GM18520 (cell line): ENCODE measurements around the gene MARVELD1.
"Not testable (repeated sequence)": the region's sequence is repeated elsewhere in the genome, so short reads cannot be mapped to it uniquely, and the experiment has no call there.

Experiments
- ATAC-seq: cut with Tn5 transposase; IDR thresholded peaks from one replicate; pipeline ENCODE4 v1.9.1; 2021; ENCODE audit not compliant: unreplicated experiment

MARVELD1 gene

DNA sequence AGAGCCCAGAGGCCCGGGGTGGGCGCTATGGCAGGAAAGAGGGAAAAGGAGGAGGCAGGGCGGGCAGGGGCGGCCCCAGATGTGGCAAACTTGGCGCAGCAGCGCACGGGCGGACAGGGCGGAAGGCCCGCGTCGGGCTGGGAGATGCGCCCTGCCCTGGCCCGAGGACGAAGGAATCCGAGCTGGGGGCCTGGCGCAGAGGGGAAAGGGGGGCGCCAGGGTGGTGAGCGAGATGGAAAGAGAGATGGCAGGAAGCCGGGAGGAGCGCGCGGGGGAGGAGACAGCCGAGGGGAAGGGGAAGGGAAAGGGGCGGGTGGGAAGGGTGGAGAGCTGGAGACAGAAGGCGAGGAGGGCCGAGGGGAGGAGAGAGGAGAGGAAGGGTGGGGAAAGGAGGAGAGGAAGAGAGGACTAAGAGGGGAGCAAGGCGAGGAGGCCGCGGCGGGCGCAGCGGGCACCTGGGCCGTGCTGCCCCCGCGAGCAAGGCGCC is at the start of gene MARVELD1:
MARVELD1 (plus strand) TSS at position 392 of the 487 bp plus-strand sequence. CDS start 147 bp downstream, outside the sequence.
- no peak for ATAC-seq

DNA sequence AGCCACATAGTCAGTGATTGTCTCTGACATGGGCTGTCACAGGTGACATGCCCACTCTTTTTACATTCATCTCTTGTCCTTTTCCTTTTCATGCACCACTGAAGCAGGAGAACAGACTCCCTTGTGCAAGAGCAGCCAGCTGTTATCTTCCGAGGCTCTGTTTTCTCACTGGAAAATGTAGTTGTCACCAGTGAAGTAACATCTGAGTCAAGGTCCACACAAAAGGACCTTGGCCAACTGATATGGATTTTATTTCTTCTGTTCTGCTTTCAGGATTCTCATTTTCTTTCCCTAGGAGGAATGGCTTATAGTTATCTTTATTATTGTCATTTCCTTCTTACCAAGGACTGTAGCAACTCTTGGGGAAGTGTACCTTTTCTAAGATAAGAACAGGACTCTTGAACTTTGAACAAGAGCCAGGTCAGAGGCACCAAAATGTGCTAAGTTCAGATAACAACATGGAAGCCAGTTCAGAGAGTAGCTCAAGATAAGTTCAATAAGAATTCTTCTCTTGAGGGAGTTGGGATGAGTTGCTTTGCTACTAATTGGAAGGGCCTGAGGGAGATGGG is 49.2 kb upstream of the MARVELD1 start:
- no peak for ATAC-seq

DNA sequence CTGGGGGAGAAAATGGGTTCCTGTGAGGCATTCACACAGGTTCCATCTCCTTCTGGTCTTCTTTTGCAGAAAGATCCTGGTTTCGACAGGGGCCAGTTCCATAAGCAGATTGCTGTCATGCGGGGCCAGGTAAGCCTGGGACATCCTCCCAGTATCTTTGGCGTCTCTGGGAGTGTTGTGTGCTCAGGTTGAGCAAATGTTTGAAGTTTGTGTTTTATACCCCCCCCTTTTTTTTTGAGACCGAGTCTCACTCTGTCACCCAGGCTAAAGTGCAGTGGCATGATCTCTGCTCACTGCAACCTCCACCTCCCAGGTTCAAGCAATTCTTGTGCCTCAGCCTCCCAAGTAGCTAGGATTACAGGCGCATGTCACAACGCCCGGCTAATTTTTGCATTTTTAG is 46.5 kb upstream of the MARVELD1 start:
- ATAC-seq: no peak

DNA sequence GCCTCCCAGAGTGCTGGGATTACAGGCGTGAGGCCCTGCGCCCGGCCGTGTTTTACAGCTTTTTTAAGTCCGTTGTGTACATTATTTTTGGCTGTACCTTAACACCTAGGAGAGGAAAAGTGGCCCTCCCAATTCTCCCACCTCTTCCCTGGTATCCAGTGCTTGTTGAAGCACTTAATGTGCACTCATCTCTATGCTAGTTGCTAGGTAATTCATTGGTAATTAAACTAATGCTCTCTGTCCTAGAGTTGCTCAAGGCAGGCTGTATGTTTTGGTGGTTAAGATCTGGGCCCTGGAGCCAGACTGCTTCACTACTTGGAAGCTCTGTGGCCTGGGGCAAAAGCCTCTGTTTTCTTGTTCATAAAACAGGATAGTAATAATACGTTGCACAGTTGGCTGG is 46.1 kb upstream of the MARVELD1 start:
- no peak for ATAC-seq

- ATAC-seq: no peak
Measured at GRCh38 chr10:97669571-97669970, 44.0 kb upstream of the MARVELD1 start.

DNA sequence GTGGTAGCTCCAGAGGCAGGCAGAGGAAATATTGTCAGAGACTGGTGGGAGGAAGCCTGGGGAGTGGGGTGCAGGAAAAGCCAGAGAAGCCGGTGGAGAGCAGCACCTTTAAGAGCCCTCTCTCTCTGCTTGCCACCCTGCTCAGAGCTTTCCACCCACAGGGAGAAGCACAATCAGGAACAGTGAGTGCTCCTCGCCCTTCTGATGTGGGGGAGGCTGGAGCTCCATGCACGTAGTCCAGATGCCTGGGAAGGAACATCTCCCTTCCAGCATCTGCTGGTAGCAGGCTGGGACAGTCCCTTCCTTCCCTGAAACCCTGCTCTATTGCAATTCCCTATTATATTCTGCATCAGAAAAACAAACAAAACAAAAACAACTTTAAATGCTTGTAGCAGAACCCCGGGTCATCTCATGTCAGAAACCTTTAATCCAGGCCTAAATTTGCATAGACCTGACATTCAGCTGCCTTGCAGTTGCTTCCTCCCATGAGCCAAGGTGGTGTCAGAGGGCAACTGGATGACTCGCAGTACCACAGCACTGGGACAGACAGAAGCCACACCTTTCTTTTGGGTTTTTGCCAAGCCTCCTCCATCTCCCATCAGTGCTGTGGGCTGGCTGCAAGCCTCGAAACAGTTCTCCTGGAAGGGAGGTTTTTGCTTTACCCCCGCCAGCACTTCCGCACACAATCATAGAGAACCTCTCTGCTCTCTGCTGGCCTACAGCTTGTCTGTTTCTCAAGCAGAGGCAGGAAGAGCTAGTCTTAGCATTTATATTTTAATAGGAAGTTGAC is 39.6 kb upstream of the MARVELD1 start:
- no peak for ATAC-seq

DNA sequence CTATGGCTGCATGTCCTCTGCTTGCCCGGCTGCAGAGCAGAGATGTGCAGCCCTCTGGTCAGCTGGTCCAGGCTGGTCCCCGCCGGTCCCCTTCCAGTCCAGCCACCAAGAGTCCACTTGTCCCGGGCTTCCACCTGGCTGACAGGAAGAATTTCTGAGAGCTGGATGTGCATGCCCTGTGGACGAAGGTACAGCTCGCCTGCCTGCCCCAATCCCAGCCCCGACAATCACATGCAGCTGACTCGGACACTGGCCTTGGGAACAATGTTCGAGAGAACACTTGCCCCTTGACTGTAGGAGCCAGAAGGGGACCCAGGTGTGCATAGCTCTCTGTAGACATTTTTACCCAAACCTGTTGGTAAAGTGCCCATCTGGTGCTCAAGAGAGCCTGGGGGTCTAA is 38.3 kb upstream of the MARVELD1 start:
- no peak for ATAC-seq

DNA sequence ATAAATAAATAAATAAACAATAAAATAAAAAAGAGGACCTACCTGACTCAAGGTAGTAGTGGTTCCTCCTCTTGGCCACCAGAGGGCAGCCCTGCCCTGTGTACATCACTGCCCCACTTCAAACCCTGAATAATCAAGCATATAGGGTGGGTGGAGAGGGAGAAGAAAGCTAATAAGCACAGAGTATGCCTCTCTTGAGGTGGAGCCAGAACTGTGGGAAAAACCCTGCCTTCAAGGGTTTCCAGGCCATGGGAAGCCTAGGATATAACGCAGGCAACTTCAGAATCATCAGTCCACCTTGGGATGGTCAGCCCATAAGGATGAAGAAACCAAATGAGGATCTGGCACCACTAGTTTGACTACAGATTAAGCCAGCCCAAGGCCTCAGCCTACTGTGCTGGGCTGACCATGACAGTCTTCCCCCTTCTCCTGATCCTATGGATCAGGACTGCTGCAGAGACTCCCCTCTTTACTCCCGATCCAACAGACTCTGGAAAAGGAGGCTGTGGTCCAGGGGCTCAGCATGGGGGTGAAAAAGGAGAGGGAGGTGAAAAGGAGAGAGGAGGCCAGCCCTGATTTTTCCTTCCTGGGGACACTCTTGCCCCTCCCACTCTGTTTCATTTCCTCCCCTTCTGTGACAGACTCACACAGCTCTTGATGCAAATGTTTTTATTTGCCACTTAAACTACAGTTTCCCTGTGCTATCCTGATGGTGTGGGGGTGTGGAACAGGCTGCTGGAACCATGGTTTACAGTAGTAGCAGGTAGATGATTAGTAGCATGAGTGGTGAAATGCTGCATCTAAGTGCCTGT is 36.6 kb upstream of the MARVELD1 start:
- ATAC-seq: no peak

GRCh38 chr10:97679594-97679993 is 33.9 kb upstream of the MARVELD1 start:
- no peak for ATAC-seq

- ATAC-seq: no peak
Measured at GRCh38 chr10:97682042-97682441, 31.5 kb upstream of the MARVELD1 start.

- ATAC-seq: no peak
Measured at GRCh38 chr10:97683556-97684367, 29.8 kb upstream of the MARVELD1 start.

- not testable (repeated sequence) for ATAC-seq
Measured at GRCh38 chr10:97684368-97684713, 29.2 kb upstream of the MARVELD1 start.

DNA sequence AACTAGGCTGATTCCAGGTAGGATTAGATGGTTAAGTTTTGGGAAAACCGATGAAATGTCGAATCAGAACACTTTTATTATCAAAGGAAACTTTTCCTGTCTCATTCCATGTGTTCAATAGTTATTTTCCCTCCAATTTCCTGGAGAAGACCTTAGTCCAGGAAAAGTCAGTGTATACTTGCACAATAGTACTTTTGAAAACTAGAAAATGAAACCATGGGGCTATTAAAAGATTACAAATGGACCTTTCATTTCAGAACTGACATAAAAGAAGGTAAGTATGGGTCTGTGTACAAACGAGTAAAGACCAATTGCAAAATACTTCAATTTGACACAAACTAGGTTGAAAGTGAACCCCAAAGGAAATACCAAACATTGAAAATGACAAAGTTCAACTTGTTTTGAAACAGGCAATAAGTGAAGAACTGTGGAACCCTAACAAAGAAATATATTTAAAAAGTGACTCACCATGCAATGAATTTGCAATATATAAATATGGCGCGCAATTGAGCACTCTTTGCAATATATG is 28.6 kb upstream of the MARVELD1 start:
- ATAC-seq: no peak

DNA sequence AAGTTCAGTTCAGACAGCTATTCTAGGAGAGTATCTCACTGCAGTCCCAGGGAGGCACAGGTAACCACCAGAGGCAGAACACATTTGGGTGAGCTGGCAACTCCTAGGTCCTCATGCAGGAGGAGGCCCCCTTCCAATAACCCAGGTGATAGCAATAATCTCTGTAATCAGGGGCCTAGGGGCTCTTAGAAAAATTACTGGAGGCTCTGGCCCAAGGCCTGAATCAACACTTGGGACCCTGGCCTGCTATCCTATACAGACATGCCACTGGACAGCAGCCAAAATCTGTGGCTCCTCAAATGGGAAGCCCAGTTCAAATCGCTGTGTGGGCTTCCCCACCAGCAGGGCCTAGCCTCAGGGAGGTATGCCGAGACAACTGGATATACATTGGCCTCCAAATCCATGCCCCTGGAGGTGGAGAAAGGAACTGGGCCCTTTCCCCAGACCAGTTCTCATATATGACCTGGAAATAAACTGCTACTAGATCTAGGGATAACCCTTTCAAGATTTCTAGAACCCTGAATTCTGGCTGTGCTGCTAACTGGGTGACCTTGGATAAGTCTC is 28.1 kb upstream of the MARVELD1 start:
- ATAC-seq: no peak

GRCh38 chr10:97686301-97686961 is 27.1 kb upstream of the MARVELD1 start:
- ATAC-seq: no peak

- peak; percentile 93 for ATAC-seq
Measured at GRCh38 chr10:97686962-97687784, 26.4 kb upstream of the MARVELD1 start, which contains the start of gene AVPI1. Gene AVPI1, minus strand, starts transcription at chr10:97687241. Its CDS starts 7,336 bp downstream, at chr10:97679905.

- no peak for ATAC-seq
Measured at GRCh38 chr10:97687785-97688781, 25.4 kb upstream of the MARVELD1 start.
